Endothelial cell of umbilical vein (primary cell): Measurements from ENCODE around the gene SNN. TPM values are rescaled to one million over a fixed set of nuclear protein-coding genes. Genes with fewer than 3 reads are reported as not detected.

Experiments used
- BruUV-seq: library from RNA; stranded (reverse); fragments of 400-500 nt; replicated peaks from 2 replicates; lab custom pipeline; 2021; lab: Mats Ljungman, UMichigan
- CTCF ChIA-PET: fragments of 300-600, 350-600 bp; sonication (Branson Sonifier 250); formaldehyde crosslinking; loops from one replicate; lab custom pipeline; 2021; ENCODE audit warnings: antibody characterized with exemption, inconsistent platforms; lab: Charles Lee
- POLR2A ChIA-PET: fragments of 300-600, 350-600 bp; sonication (Branson Sonifier 250); formaldehyde crosslinking; loops from one replicate; lab custom pipeline; 2021; ENCODE audit warnings: antibody characterized with exemption, inconsistent platforms; lab: Charles Lee
- DNase-seq: peaks from one replicate; pipeline ENCODE4 v3.0.0-alpha.2; 2011; ENCODE audit warnings: low read depth, low spot score
- FAIRE-seq: peaks from 2 replicates; lab custom pipeline; 2011; peaks lifted over from hg19 to GRCh38; lab: Jason Lieb, UNC
- H2AFZ ChIP-seq: 2 replicates; pipeline ENCODE4 v1.6.0; 2012; ENCODE audit warnings: low read depth, low read length, control low read depth, inconsistent platforms
- H3K27ac ChIP-seq: 2 replicates; pipeline ENCODE4 v1.5.1; 2011; ENCODE audit warnings: low read depth, mild to moderate bottlenecking, control low read depth, low read length, moderate library complexity; ENCODE audit not compliant: insufficient read depth
- H3K27me3 ChIP-seq, 2 experiments: 2 replicates each; pipeline versions ENCODE4 v1.6.0 to v1.6.1; 2011; ENCODE audit warnings: low read length in 2 of 2, mixed read lengths in 1 of 2; ENCODE audit not compliant: control insufficient read depth in 2 of 2, insufficient read depth in 2 of 2
- H3K36me3 ChIP-seq, 2 experiments: 2 replicates in 1 of 2; 3 replicates in 1 of 2; pipeline ENCODE4 v1.5.1; 2011; ENCODE audit warnings: low read length in 2 of 2, mild to moderate bottlenecking in 1 of 2, moderate library complexity in 1 of 2; ENCODE audit not compliant: control insufficient read depth in 2 of 2, insufficient read depth in 2 of 2; ENCODE audit errors: extremely low read depth in 1 of 2
- H3K4me1 ChIP-seq: 3 replicates; pipeline ENCODE4 v1.5.1; 2011; ENCODE audit warnings: mild to moderate bottlenecking, low read length; ENCODE audit not compliant: control insufficient read depth, insufficient read depth; ENCODE audit errors: extremely low read depth
- H3K4me2 ChIP-seq: 2 replicates; pipeline ENCODE4 v1.6.1; 2011; ENCODE audit warnings: low read length, control low read depth, mixed read lengths; ENCODE audit not compliant: insufficient read depth
- H3K4me3 ChIP-seq, 3 experiments: fragments of 200-600 bp in 1 of 3; sonication (generic), shearing (Covaris generic) in 1 of 3; replicated peaks in 1 of 3; 2 replicates each; pipeline ENCODE4 v1.5.1; 2011 to 2016; ENCODE audit warnings: control low read depth in 3 of 3, low read length in 3 of 3, mild to moderate bottlenecking in 2 of 3, inconsistent platforms in 1 of 3, low read depth in 1 of 3, moderate library complexity in 1 of 3; ENCODE audit not compliant: insufficient read depth in 1 of 3
- H3K79me2 ChIP-seq: 2 replicates; pipeline ENCODE4 v1.6.0; 2012; ENCODE audit warnings: low read length, inconsistent platforms; ENCODE audit not compliant: control insufficient read depth, insufficient read depth
- H3K9ac ChIP-seq: replicated peaks from 2 replicates; pipeline ENCODE3; 2011; ENCODE audit warnings: low read length, control low read depth; ENCODE audit not compliant: insufficient read depth; ENCODE audit errors: extremely low read depth
- H3K9me1 ChIP-seq: replicated peaks from 3 replicates; pipeline ENCODE4 v1.6.0; 2011; ENCODE audit warnings: mild to moderate bottlenecking, low read length; ENCODE audit not compliant: control insufficient read depth, insufficient read depth; ENCODE audit errors: extremely low read depth
- H3K9me3 ChIP-seq: replicated peaks from 2 replicates; pipeline ENCODE4 v1.5.1; 2012; ENCODE audit warnings: low read length, inconsistent platforms; ENCODE audit not compliant: control insufficient read depth, insufficient read depth
- H4K20me1 ChIP-seq: replicated peaks from 2 replicates; pipeline ENCODE3; 2011; ENCODE audit warnings: mild to moderate bottlenecking, low read length; ENCODE audit not compliant: control insufficient read depth, insufficient read depth; ENCODE audit errors: extremely low read depth
- EZH2 ChIP-seq: IDR thresholded peaks from 2 replicates; pipeline ENCODE4 v1.6.1; 2012; ENCODE audit warnings: borderline replicate concordance, low read depth, mild to moderate bottlenecking, moderate library complexity, low read length, inconsistent platforms; ENCODE audit not compliant: severe bottlenecking
- FOS ChIP-seq: IDR thresholded peaks from 2 replicates; pipeline ENCODE4 v1.6.1; 2011; ENCODE audit warnings: mild to moderate bottlenecking, low read length, moderate library complexity, borderline replicate concordance; ENCODE audit not compliant: insufficient read depth
- GATA2 ChIP-seq: IDR thresholded peaks from 2 replicates; pipeline ENCODE4 v1.7.0; 2011; ENCODE audit warnings: low read depth, mild to moderate bottlenecking, moderate library complexity, mixed read lengths, low read length; ENCODE audit not compliant: insufficient read length, insufficient read depth
- JUN ChIP-seq: IDR thresholded peaks from 2 replicates; pipeline ENCODE4 v1.6.1; 2011; ENCODE audit warnings: borderline replicate concordance, low read depth; ENCODE audit not compliant: insufficient read length, insufficient read depth
- MAX ChIP-seq: IDR thresholded peaks from 2 replicates; pipeline ENCODE4 v1.6.1; 2011; ENCODE audit not compliant: insufficient read depth, insufficient read length
- MYC ChIP-seq: IDR thresholded peaks from one replicate; pipeline ENCODE4 v1.6.1; 2011; ENCODE audit warnings: mild to moderate bottlenecking, low read depth, low read length
- POLR2A ChIP-seq: IDR thresholded peaks from 2 replicates; pipeline ENCODE4 v1.6.1; 2012; ENCODE audit warnings: low read depth, mild to moderate bottlenecking, control low read depth, low read length
- POLR2AphosphoS5 ChIP-seq: IDR thresholded peaks from 2 replicates; pipeline ENCODE4 v1.6.1; 2012; ENCODE audit warnings: low read depth, mild to moderate bottlenecking, control low read depth, low read length, moderate library complexity; ENCODE audit not compliant: insufficient read depth
- dilution Hi-C: fragments of 300-500 bp; cut with MboI; formaldehyde crosslinking; loops from one replicate; pipeline ENCODE4 v1.15.0; 2019; ENCODE audit warnings: low sequenced_read_pairs; ENCODE audit not compliant: extremely low pct_ligation_motif_present
- intact Hi-C: fragments of 100-400 bp; cut with micrococcal nuclease; formaldehyde crosslinking; loops from one replicate; pipeline ENCODE4 v1.10.0; 2022
- polyA plus RNA-seq, 4 experiments: library from polyadenylated mRNA; depleted of rRNA in 3 of 4; stranded (reverse) in 3 of 4; unstranded in 1 of 4; fragments of >200 nt; gene quantifications; 2 replicates each; pipeline versions ENCODE4 v1.2.1 to v1.2.3, GENCODE V29; 2011 to 2012; ENCODE audit warnings: missing spikeins in 1 of 4
- total RNA-seq: library from RNA; stranded (reverse); gene quantifications from 2 replicates; pipeline ENCODE4 v1.2.3, GENCODE V29; 2021
- TF ChIP-seq, protein P1 (sequence below), 2 donors: IDR thresholded peaks; 1 replicate in 1 of 2; 2 replicates in 1 of 2; pipeline ENCODE4 v1.5.1; 2011; ENCODE audit warnings: low read length in 2 of 2, mild to moderate bottlenecking in 2 of 2, moderate library complexity in 2 of 2, control low read depth in 1 of 2, inconsistent platforms in 1 of 2, low read depth in 1 of 2; ENCODE audit not compliant: insufficient read depth in 1 of 2; ENCODE audit errors: extremely low read depth in 1 of 2

The SNN gene
- total and polyA plus RNA-seq, 2 donors (not counting 3 experiments of a cell fraction or from before 2014, with no cell fraction given): 17.7 to 24.1 TPM

DNA sequence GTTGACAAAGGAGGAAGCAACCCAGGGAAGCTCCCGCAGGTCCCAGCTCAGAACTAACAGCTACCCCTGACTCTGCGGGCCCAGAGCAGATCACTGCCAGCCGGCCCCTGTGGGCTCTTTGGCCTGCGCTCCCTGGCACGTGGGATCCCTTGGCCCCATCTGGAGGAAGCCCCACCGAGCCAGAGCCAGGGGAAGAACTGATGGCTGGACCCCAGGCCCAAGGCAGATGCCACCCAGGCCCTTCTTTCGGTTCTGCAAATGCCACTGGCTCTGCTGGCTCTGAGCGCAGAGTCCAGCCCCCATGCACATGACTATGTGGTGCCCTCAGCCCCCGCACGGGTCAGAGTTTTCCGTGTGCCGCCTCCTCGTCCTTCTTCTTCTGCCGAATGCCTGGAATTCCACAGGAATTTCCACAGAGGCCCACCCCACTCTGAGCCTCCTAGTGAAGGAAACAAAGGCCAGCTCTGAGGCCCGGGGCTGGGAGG lies 35.8 kb upstream of the SNN start:
- FAIRE-seq (no peak), DNase-seq (peak; percentile 71)
- intact Hi-C loops (no loop called here), dilution Hi-C loops (no loop called here)
- Histone ChIP-seq H4K20me1 (no peaks in the 10 kb centered on the region), H3K4me3 (no peak overlapping the region), H3K9me3 (no peaks in the 10 kb centered on the region), H3K36me3 (no peaks in the 10 kb centered on the region), H3K27me3 (no peaks in the 10 kb centered on the region), H3K4me2 (no peak overlapping the region), H3K79me2 (no peaks in the 10 kb centered on the region), H3K9ac (no peak overlapping the region), H3K4me1 (no peaks in the 10 kb centered on the region), H3K9me1 (no peaks in the 10 kb centered on the region), H3K27ac (no peak overlapping the region), H2AFZ (no peak overlapping the region)
- TF ChIP-seq FOS (no peak), JUN (no peak), MYC (no peak), POLR2AphosphoS5 (no peak), GATA2 (no peak), EZH2 (no peak), MAX (no peak), POLR2A (no peak)
- TF ChIP-seq, protein P1, sequence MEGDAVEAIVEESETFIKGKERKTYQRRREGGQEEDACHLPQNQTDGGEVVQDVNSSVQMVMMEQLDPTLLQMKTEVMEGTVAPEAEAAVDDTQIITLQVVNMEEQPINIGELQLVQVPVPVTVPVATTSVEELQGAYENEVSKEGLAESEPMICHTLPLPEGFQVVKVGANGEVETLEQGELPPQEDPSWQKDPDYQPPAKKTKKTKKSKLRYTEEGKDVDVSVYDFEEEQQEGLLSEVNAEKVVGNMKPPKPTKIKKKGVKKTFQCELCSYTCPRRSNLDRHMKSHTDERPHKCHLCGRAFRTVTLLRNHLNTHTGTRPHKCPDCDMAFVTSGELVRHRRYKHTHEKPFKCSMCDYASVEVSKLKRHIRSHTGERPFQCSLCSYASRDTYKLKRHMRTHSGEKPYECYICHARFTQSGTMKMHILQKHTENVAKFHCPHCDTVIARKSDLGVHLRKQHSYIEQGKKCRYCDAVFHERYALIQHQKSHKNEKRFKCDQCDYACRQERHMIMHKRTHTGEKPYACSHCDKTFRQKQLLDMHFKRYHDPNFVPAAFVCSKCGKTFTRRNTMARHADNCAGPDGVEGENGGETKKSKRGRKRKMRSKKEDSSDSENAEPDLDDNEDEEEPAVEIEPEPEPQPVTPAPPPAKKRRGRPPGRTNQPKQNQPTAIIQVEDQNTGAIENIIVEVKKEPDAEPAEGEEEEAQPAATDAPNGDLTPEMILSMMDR (IDR thresholded peaks at IDR 0.05; ENCODE audit: extremely low read depth in 1 of 2, insufficient read depth in 1 of 2, low read depth in 1 of 2, low read length in 2 of 2): no peak
- ChIA-PET POLR2A (no interaction called here), CTCF (interaction anchor here (1.2 kb wide), 1 partner anchor 101 kb away, joined by 4 read pairs; no protein-coding TSS in a partner anchor)
- no TSS peak for BruUV-seq
